HepG2 (cell line): ENCODE data around the gene ZNF169.
A peak's percentile ranks its signal among the peaks of the same experiment; 100 is the strongest.

ENCODE experiments used
- CREB1 ChIP-seq, 2 experiments: fragments of 450-650 bp in 1 of 2; IDR thresholded peaks; 2 replicates each; pipeline ENCODE4 v1.6.1; 2016 to 2017; ENCODE audit warnings: control low read depth in 1 of 2, mild to moderate bottlenecking in 1 of 2, missing compliant biosample characterization in 1 of 2, missing genetic modification characterization in 1 of 2
- NBN ChIP-seq: fragments of 450-650 bp; conservative IDR thresholded peaks from 2 replicates; pipeline ENCODE4 v1.6.1; 2017
- TF ChIP-seq, protein P1 (sequence below): sonication (generic); formaldehyde crosslinking; IDR thresholded peaks from 2 replicates; pipeline ENCODE4 v1.5.0; 2020; ENCODE audit warnings: mild to moderate bottlenecking, missing genetic modification reagents, moderate library complexity

DNA sequence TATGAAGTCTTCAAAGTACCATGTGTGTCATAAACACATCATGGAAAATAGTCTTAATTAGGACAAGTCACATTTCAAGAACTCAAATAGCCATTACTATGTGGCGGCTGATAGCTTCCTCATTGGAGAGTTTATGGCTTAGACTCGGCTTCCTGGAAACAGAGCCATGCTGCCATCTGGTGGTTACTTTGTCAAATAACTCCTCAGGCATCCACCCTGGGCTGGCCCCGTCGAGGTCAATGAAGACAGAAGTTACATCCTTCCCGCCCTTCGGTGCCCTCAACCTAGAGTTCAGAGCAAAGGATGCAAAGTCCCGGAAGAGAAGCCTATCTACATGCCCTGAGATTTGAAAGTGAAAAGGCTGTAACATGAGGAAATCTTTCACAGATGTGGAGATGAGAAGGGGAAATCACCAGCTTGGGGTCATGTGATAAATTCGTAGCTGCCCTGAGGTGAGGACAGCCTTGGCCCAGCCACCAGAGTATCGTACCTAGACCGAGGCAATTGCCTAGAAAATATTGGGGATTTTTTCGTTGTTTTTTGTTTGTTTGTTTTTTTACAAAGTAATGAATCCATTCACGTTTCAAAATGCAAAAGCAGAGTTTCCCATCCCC, 45.5 kb upstream of the ZNF169 start:
- TF ChIP-seq NBN, result no peak
- TF ChIP-seq CREB1 (IDR thresholded peaks at IDR 0.05), result no peak
- no peak for TF ChIP-seq CREB1 (CRISPR knock-in tag; IDR thresholded peaks at IDR 0.05)
- TF ChIP-seq, protein P1, sequence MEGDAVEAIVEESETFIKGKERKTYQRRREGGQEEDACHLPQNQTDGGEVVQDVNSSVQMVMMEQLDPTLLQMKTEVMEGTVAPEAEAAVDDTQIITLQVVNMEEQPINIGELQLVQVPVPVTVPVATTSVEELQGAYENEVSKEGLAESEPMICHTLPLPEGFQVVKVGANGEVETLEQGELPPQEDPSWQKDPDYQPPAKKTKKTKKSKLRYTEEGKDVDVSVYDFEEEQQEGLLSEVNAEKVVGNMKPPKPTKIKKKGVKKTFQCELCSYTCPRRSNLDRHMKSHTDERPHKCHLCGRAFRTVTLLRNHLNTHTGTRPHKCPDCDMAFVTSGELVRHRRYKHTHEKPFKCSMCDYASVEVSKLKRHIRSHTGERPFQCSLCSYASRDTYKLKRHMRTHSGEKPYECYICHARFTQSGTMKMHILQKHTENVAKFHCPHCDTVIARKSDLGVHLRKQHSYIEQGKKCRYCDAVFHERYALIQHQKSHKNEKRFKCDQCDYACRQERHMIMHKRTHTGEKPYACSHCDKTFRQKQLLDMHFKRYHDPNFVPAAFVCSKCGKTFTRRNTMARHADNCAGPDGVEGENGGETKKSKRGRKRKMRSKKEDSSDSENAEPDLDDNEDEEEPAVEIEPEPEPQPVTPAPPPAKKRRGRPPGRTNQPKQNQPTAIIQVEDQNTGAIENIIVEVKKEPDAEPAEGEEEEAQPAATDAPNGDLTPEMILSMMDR (CRISPR knock-in tag), result peak; percentile 92
